GM12878 (cell line): Measurements from ENCODE around the gene ZNF385C. TPM values are rescaled to one million over a fixed set of nuclear protein-coding genes. Genes with fewer than 3 reads are reported as not detected.

Source experiments
- BCL11A ChIP-seq: IDR thresholded peaks from 2 replicates; pipeline ENCODE4 v1.6.1; 2011; ENCODE audit warnings: low read depth, low read length
- EGR1 ChIP-seq, 2 experiments: IDR thresholded peaks; 1 replicate in 1 of 2; 2 replicates in 1 of 2; pipeline ENCODE4 v1.6.1; 2011 to 2012; ENCODE audit warnings: low read depth in 2 of 2, low read length in 2 of 2, borderline replicate concordance in 1 of 2, mild to moderate bottlenecking in 1 of 2, moderate library complexity in 1 of 2
- ESRRA ChIP-seq: IDR thresholded peaks from 2 replicates; pipeline ENCODE4 v1.6.1; 2012; ENCODE audit warnings: mild to moderate bottlenecking, low read length, improper control_type of control experiment
- FOXK2 ChIP-seq: fragments of 450-650 bp; IDR thresholded peaks from 2 replicates; pipeline ENCODE4 v1.6.1; 2017; ENCODE audit warnings: mild to moderate bottlenecking, moderate library complexity
- HCFC1 ChIP-seq: fragments of 150-350 bp; IDR thresholded peaks from 2 replicates; pipeline ENCODE4 v1.6.1; 2014; ENCODE audit warnings: low read length
- JUNB ChIP-seq: IDR thresholded peaks from 2 replicates; pipeline ENCODE4 v1.6.1; 2016; ENCODE audit warnings: antibody characterized with exemption, mild to moderate bottlenecking
- LARP7 ChIP-seq: fragments of 450-650 bp; IDR thresholded peaks from 2 replicates; pipeline ENCODE4 v1.6.1; 2017; ENCODE audit warnings: mild to moderate bottlenecking
- NFYA ChIP-seq: IDR thresholded peaks from 2 replicates; pipeline ENCODE4 v1.6.1; 2011; ENCODE audit warnings: low read depth, mild to moderate bottlenecking, low read length, improper control_type of control experiment, borderline replicate concordance
- NR2F1 ChIP-seq: fragments of 450-650 bp; conservative IDR thresholded peaks from 2 replicates; pipeline ENCODE4 v1.6.1; 2017; ENCODE audit warnings: mild to moderate bottlenecking
- NRF1 ChIP-seq: conservative IDR thresholded peaks from 2 replicates; pipeline ENCODE4 v1.6.1; 2011; ENCODE audit warnings: mild to moderate bottlenecking, low read depth, low read length, improper control_type of control experiment
- PAX5 ChIP-seq: IDR thresholded peaks from 2 replicates; pipeline ENCODE4 v1.6.1; 2011; ENCODE audit warnings: low read depth, low read length, borderline replicate concordance
- SPI1 ChIP-seq: IDR thresholded peaks from 2 replicates; pipeline ENCODE4 v1.6.1; 2011; ENCODE audit warnings: low read depth, mild to moderate bottlenecking, low read length, moderate library complexity, borderline replicate concordance; ENCODE audit not compliant: insufficient read depth
- SUPT20H ChIP-seq: IDR thresholded peaks from 2 replicates; pipeline ENCODE4 v1.6.1; 2011; ENCODE audit warnings: low read depth, mild to moderate bottlenecking, low read length, moderate library complexity, borderline replicate concordance; ENCODE audit not compliant: control insufficient read depth
- ZZZ3 ChIP-seq: IDR thresholded peaks from 2 replicates; pipeline ENCODE4 v1.6.1; 2011; ENCODE audit warnings: low read depth; ENCODE audit not compliant: control insufficient read depth, insufficient read length
- polyA plus RNA-seq, 11 experiments: library from polyadenylated mRNA; depleted of rRNA in 4 of 11; unstranded in 6 of 11; stranded (reverse) in 5 of 11; fragments of >200 nt; fragmentation: Nextera tagmentation in 4 of 11; fragmentation: Illumina TruSeq in 1 of 11; extraction: Ambion mirVana in 4 of 11; extraction: Trizol in 1 of 11; gene quantifications; 1 replicate in 1 of 11; 2 replicates in 10 of 11; pipeline versions ENCODE4 v1.2.1 to v1.2.3, GENCODE V29; 2011 to 2016; ENCODE audit warnings: inconsistent platforms in 2 of 11, missing spikeins in 2 of 11, low read depth in 1 of 11
- total RNA-seq, 4 experiments: library from RNA; depleted of rRNA in 3 of 4; stranded (reverse); fragments of >200 nt in 3 of 4; fragmentation: Illumina TruSeq in 1 of 4; extraction: Trizol in 1 of 4; gene quantifications; 2 replicates each; pipeline versions ENCODE4 v1.2.1 to v1.2.3, GENCODE V29; 2013 to 2021
- TF ChIP-seq, protein P1 (sequence below): fragments of 450-650 bp; IDR thresholded peaks from 2 replicates; pipeline ENCODE4 v1.6.1; 2017; ENCODE audit warnings: mild to moderate bottlenecking, moderate library complexity
- TF ChIP-seq, protein P2 (sequence below): IDR thresholded peaks from 2 replicates; pipeline ENCODE4 v1.6.1; 2011; ENCODE audit warnings: borderline replicate concordance, low read depth, mild to moderate bottlenecking, moderate library complexity, mixed read lengths, low read length; ENCODE audit not compliant: insufficient read depth; ENCODE audit errors: extremely low read length
- TF ChIP-seq, protein P3 (sequence below): fragments of 450-650 bp; IDR thresholded peaks from 2 replicates; pipeline ENCODE4 v1.6.1; 2017; ENCODE audit warnings: antibody characterized with exemption, mild to moderate bottlenecking, moderate library complexity
- TF ChIP-seq, protein P4 (sequence below): IDR thresholded peaks from 2 replicates; pipeline ENCODE4 v1.6.1; 2011; ENCODE audit warnings: low read depth, low read length, improper control_type of control experiment, borderline replicate concordance

The ZNF385C gene
- total and polyA plus RNA-seq, 10 of the 15 experiments (the other 5 are each of a cell fraction or from before 2014, with no cell fraction given): 0.06 to 0.20 (median 0.07) TPM; not detected in 5

DNA sequence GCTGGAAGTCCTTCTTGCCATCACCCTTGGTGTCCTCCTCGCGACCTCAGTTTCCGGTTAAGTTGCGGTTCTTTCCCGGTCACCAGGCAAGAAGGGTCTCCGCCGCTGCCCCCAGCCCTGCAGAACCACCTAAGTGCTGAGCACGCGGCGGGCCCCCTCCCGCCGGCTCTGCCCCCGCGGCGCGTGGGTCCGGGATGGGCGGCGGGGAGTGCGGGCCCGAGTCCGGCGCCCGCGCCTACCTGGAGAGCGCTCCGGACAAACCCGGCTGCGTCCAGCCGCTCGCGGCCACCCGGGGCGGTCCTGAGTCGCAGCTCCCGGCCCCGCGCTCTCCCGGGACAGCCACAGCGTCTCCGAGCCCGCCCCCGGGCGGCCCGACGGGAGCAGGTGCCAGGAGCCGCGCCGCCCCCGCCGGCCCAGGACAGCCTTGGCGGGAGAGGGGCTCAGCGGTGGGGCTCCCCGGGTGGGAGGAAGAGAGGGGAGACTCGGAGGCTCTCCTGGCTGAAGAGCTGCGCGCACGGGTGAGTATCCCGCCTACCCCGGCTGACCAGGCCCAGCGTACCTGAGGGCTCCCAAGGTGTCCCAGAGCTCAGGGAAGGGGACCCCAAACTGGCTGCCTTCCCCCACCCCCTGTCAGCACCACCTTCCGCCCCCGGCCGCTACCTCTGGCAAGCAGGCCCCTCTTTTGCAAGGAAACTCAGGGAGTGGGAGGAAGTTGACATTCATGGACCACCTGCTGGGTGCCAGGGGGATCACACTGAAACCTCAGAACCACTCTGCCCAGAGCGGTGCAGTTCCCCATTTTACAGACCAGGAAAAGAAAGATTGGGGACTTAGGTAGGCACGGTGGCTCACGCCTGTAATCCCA, 25.7 kb downstream of the ZNF385C start (continued):
- TF ChIP-seq BCL11A (no peak), NR2F1 (0 out of 2 replicates have a peak, but pooled peaks have one; percentile 11), LARP7 (0 out of 2 replicates have a peak, but pooled peaks have one; percentile 21), JUNB (no peak), ESRRA (no peak), PAX5 (no peak), HCFC1 (no peak), SPI1 (peak; percentile 38; the same call in 1 of the 2 replicates), EGR1 (IDR thresholded peaks at IDR 0.05; ENCODE audit: borderline replicate concordance in 1 of 2, low read depth in 2 of 2, low read length in 2 of 2) (peak in 1 of 2 experiments; percentile 17; a peak in 1 of 3 replicates), FOXK2 (no peak), ZZZ3 (no peak), NRF1 (no peak), SUPT20H (no peak), NFYA (no peak)
- TF ChIP-seq, protein P1, sequence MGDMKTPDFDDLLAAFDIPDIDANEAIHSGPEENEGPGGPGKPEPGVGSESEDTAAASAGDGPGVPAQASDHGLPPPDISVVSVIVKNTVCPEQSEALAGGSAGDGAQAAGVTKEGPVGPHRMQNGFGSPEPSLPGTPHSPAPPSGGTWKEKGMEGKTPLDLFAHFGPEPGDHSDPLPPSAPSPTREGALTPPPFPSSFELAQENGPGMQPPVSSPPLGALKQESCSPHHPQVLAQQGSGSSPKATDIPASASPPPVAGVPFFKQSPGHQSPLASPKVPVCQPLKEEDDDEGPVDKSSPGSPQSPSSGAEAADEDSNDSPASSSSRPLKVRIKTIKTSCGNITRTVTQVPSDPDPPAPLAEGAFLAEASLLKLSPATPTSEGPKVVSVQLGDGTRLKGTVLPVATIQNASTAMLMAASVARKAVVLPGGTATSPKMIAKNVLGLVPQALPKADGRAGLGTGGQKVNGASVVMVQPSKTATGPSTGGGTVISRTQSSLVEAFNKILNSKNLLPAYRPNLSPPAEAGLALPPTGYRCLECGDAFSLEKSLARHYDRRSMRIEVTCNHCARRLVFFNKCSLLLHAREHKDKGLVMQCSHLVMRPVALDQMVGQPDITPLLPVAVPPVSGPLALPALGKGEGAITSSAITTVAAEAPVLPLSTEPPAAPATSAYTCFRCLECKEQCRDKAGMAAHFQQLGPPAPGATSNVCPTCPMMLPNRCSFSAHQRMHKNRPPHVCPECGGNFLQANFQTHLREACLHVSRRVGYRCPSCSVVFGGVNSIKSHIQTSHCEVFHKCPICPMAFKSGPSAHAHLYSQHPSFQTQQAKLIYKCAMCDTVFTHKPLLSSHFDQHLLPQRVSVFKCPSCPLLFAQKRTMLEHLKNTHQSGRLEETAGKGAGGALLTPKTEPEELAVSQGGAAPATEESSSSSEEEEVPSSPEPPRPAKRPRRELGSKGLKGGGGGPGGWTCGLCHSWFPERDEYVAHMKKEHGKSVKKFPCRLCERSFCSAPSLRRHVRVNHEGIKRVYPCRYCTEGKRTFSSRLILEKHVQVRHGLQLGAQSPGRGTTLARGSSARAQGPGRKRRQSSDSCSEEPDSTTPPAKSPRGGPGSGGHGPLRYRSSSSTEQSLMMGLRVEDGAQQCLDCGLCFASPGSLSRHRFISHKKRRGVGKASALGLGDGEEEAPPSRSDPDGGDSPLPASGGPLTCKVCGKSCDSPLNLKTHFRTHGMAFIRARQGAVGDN: no peak
- TF ChIP-seq, protein P2, sequence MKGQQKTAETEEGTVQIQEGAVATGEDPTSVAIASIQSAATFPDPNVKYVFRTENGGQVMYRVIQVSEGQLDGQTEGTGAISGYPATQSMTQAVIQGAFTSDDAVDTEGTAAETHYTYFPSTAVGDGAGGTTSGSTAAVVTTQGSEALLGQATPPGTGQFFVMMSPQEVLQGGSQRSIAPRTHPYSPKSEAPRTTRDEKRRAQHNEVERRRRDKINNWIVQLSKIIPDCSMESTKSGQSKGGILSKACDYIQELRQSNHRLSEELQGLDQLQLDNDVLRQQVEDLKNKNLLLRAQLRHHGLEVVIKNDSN: no peak
- TF ChIP-seq, protein P3, sequence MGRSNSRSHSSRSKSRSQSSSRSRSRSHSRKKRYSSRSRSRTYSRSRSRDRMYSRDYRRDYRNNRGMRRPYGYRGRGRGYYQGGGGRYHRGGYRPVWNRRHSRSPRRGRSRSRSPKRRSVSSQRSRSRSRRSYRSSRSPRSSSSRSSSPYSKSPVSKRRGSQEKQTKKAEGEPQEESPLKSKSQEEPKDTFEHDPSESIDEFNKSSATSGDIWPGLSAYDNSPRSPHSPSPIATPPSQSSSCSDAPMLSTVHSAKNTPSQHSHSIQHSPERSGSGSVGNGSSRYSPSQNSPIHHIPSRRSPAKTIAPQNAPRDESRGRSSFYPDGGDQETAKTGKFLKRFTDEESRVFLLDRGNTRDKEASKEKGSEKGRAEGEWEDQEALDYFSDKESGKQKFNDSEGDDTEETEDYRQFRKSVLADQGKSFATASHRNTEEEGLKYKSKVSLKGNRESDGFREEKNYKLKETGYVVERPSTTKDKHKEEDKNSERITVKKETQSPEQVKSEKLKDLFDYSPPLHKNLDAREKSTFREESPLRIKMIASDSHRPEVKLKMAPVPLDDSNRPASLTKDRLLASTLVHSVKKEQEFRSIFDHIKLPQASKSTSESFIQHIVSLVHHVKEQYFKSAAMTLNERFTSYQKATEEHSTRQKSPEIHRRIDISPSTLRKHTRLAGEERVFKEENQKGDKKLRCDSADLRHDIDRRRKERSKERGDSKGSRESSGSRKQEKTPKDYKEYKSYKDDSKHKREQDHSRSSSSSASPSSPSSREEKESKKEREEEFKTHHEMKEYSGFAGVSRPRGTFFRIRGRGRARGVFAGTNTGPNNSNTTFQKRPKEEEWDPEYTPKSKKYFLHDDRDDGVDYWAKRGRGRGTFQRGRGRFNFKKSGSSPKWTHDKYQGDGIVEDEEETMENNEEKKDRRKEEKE: no peak
- TF ChIP-seq, protein P4, sequence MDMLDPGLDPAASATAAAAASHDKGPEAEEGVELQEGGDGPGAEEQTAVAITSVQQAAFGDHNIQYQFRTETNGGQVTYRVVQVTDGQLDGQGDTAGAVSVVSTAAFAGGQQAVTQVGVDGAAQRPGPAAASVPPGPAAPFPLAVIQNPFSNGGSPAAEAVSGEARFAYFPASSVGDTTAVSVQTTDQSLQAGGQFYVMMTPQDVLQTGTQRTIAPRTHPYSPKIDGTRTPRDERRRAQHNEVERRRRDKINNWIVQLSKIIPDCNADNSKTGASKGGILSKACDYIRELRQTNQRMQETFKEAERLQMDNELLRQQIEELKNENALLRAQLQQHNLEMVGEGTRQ: no peak
